ENCODE measurements around the gene IFRD1. TPM values are rescaled to one million over a fixed set of nuclear protein-coding genes. Genes with fewer than 3 reads are reported as not detected.

Gene IFRD1
- total and polyA plus RNA-seq, 2 donors (not counting 3 experiments of a cell fraction or from before 2014, with no cell fraction given), result 16.8 to 43.3 TPM

DNA sequence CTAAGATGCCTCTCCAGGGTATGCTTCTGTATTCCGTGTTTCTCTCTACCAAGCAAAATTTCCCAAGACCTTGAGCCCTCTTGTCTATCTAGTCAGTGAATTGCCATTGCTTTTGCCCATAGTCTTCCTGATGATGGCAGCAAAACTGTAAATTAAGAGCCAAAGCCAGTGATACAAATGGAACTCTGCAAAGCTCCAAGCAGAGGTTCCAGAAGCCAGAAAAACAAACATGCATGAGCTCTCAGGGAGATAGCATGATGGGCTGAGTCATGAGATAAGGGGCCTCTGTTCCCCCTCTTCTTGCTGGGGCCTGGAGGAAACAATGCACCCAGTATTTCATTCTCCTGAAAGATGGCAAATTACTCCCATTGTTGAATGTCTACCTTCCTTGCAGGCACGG is 55.2 kb downstream of the IFRD1 start:
- H3K4me3 ChIP-seq (replicated peaks in 1 of 3; ENCODE audit: insufficient read depth in 1 of 3, low read depth in 1 of 3, low read length in 3 of 3), result no peak overlapping the region
- H3K36me3 ChIP-seq (ENCODE audit: control insufficient read depth in 2 of 2, extremely low read depth in 1 of 2, insufficient read depth in 2 of 2, low read length in 2 of 2), result no peaks in the 10 kb centered on the region
- no TSS peak for BruUV-seq (replicated peaks)
- no peaks in the 10 kb centered on the region for H4K20me1 ChIP-seq (replicated peaks; ENCODE audit: control insufficient read depth, extremely low read depth, insufficient read depth, low read length)
- H3K9ac ChIP-seq (replicated peaks; ENCODE audit: extremely low read depth, insufficient read depth, low read length), result no peak overlapping the region
- H2AFZ ChIP-seq (ENCODE audit: low read depth, low read length), result no peak overlapping the region
- no peaks in the 10 kb centered on the region for H3K9me3 ChIP-seq (replicated peaks; ENCODE audit: control insufficient read depth, insufficient read depth, low read length)
- H3K79me2 ChIP-seq (ENCODE audit: control insufficient read depth, insufficient read depth, low read length), result no peaks in the 10 kb centered on the region
- dilution Hi-C loops (cut with MboI; ENCODE audit: extremely low pct_ligation_motif_present, low sequenced_read_pairs) (no loop called here), intact Hi-C loops (cut with micrococcal nuclease) (no loop called here)
- H3K4me1 ChIP-seq (ENCODE audit: control insufficient read depth, extremely low read depth, insufficient read depth, low read length), result no peaks in the 10 kb centered on the region
- ChIA-PET CTCF (no interaction called here), POLR2A (no interaction called here)
- DNase-seq (ENCODE audit: low read depth, low spot score) (no peak), FAIRE-seq (no peak)
- no peak overlapping the region for H3K4me2 ChIP-seq (ENCODE audit: insufficient read depth, low read length)
- TF ChIP-seq, protein P1, sequence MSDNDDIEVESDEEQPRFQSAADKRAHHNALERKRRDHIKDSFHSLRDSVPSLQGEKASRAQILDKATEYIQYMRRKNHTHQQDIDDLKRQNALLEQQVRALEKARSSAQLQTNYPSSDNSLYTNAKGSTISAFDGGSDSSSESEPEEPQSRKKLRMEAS (IDR thresholded peaks at IDR 0.05; ENCODE audit: insufficient read depth, insufficient read length), result no peak
- TF ChIP-seq POLR2AphosphoS5 (IDR thresholded peaks at IDR 0.05; ENCODE audit: insufficient read depth, low read depth, low read length) (no peak), GATA2 (IDR thresholded peaks at IDR 0.05; ENCODE audit: insufficient read depth, insufficient read length, low read depth, low read length) (no peak), EZH2 (IDR thresholded peaks at IDR 0.05; ENCODE audit: borderline replicate concordance, low read depth, low read length, severe bottlenecking) (no peak)
- TF ChIP-seq, protein P2, sequence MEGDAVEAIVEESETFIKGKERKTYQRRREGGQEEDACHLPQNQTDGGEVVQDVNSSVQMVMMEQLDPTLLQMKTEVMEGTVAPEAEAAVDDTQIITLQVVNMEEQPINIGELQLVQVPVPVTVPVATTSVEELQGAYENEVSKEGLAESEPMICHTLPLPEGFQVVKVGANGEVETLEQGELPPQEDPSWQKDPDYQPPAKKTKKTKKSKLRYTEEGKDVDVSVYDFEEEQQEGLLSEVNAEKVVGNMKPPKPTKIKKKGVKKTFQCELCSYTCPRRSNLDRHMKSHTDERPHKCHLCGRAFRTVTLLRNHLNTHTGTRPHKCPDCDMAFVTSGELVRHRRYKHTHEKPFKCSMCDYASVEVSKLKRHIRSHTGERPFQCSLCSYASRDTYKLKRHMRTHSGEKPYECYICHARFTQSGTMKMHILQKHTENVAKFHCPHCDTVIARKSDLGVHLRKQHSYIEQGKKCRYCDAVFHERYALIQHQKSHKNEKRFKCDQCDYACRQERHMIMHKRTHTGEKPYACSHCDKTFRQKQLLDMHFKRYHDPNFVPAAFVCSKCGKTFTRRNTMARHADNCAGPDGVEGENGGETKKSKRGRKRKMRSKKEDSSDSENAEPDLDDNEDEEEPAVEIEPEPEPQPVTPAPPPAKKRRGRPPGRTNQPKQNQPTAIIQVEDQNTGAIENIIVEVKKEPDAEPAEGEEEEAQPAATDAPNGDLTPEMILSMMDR (IDR thresholded peaks at IDR 0.05; ENCODE audit: extremely low read depth in 1 of 2, insufficient read depth in 1 of 2, low read depth in 1 of 2, low read length in 2 of 2), result no peak
- H3K27me3 ChIP-seq (ENCODE audit: control insufficient read depth in 2 of 2, insufficient read depth in 2 of 2, low read length in 2 of 2), result peaks cover 5 to 12% of the 10 kb centered on the region in 2 experiments
- no peaks in the 10 kb centered on the region for H3K9me1 ChIP-seq (replicated peaks; ENCODE audit: control insufficient read depth, extremely low read depth, insufficient read depth, low read length)
- H3K27ac ChIP-seq (ENCODE audit: insufficient read depth, low read depth, low read length), result no peak overlapping the region

DNA sequence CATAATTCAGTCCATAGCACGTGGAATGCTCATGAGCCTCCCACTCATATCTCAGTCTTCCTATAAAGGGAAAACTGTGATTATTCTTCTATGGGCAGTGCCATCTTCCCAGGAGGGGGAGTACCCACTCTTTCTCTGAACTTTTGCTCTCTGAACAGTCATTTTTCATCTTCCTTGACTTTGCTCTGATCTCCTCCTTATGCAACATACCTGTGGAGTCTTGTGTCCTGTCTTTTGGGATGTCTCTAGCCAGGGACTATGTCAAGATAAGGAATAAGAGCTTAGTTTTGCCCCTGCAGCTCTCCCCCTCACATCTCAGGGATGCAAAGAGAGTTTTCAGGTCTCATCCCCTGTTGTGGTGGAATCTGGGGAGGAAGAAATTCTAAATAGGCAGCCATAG is 58.1 kb downstream of the IFRD1 start:
- TF ChIP-seq POLR2AphosphoS5 (IDR thresholded peaks at IDR 0.05; ENCODE audit: insufficient read depth, low read depth, low read length), result no peak
- TF ChIP-seq GATA2 (IDR thresholded peaks at IDR 0.05; ENCODE audit: insufficient read depth, insufficient read length, low read depth, low read length), result no peak
- TF ChIP-seq, protein P1 (IDR thresholded peaks at IDR 0.05; ENCODE audit: insufficient read depth, insufficient read length), result no peak
- no peak for TF ChIP-seq JUN (IDR thresholded peaks at IDR 0.05; ENCODE audit: borderline replicate concordance, insufficient read depth, insufficient read length, low read depth)
- TF ChIP-seq POLR2A (IDR thresholded peaks at IDR 0.05; ENCODE audit: low read depth, low read length), result no peak
- TF ChIP-seq EZH2 (IDR thresholded peaks at IDR 0.05; ENCODE audit: borderline replicate concordance, low read depth, low read length, severe bottlenecking), result no peak
- TF ChIP-seq FOS (IDR thresholded peaks at IDR 0.05; ENCODE audit: borderline replicate concordance, insufficient read depth, low read length), result no peak
- TF ChIP-seq MYC (IDR thresholded peaks at IDR 0.05; ENCODE audit: low read depth, low read length), result no peak
- TF ChIP-seq, protein P2 (IDR thresholded peaks at IDR 0.05; ENCODE audit: extremely low read depth in 1 of 2, insufficient read depth in 1 of 2, low read depth in 1 of 2, low read length in 2 of 2), result no peak
- Histone ChIP-seq H3K9me1 (replicated peaks; ENCODE audit: control insufficient read depth, extremely low read depth, insufficient read depth, low read length) (no peaks in the 10 kb centered on the region), H4K20me1 (replicated peaks; ENCODE audit: control insufficient read depth, extremely low read depth, insufficient read depth, low read length) (no peaks in the 10 kb centered on the region), H3K4me1 (ENCODE audit: control insufficient read depth, extremely low read depth, insufficient read depth, low read length) (no peaks in the 10 kb centered on the region), H3K36me3 (ENCODE audit: control insufficient read depth in 2 of 2, extremely low read depth in 1 of 2, insufficient read depth in 2 of 2, low read length in 2 of 2) (no peaks in the 10 kb centered on the region), H2AFZ (ENCODE audit: low read depth, low read length) (no peak overlapping the region), H3K9me3 (replicated peaks; ENCODE audit: control insufficient read depth, insufficient read depth, low read length) (no peaks in the 10 kb centered on the region), H3K27ac (ENCODE audit: insufficient read depth, low read depth, low read length) (no peak overlapping the region), H3K4me3 (replicated peaks in 1 of 3; ENCODE audit: insufficient read depth in 1 of 3, low read depth in 1 of 3, low read length in 3 of 3) (no peak overlapping the region), H3K9ac (replicated peaks; ENCODE audit: extremely low read depth, insufficient read depth, low read length) (no peak overlapping the region), H3K27me3 (ENCODE audit: control insufficient read depth in 2 of 2, insufficient read depth in 2 of 2, low read length in 2 of 2) (peaks cover 11 to 14% of the 10 kb centered on the region in 2 experiments), H3K4me2 (ENCODE audit: insufficient read depth, low read length) (no peak overlapping the region), H3K79me2 (ENCODE audit: control insufficient read depth, insufficient read depth, low read length) (no peaks in the 10 kb centered on the region)
- BruUV-seq (replicated peaks), result no TSS peak
- CTCF ChIA-PET, result no interaction called here
- dilution Hi-C loops (cut with MboI; ENCODE audit: extremely low pct_ligation_motif_present, low sequenced_read_pairs) (no loop called here), intact Hi-C loops (cut with micrococcal nuclease) (no loop called here)
- DNase-seq (ENCODE audit: low read depth, low spot score) (no peak), FAIRE-seq (no peak)
- POLR2A ChIA-PET, result no interaction called here
